Thyroid gland (tissue), 4 donors: Measurements from ENCODE around the gene DOK6. TPM values are rescaled to one million over a fixed set of nuclear protein-coding genes. Genes with fewer than 3 reads are reported as not detected.

Source experiments
- DNase-seq, 2 donors: peaks; one replicate each; pipeline ENCODE4 v3.0.0-alpha.2; 2019
- H3K27ac ChIP-seq, 3 donors: fragments of 200-600 bp; sonication (generic); 1 replicate in 2 of 3; 2 replicates in 1 of 3; pipeline ENCODE4 v1.5.1; 2016 to 2019; ENCODE audit warnings: mild to moderate bottlenecking in 1 of 3, moderate library complexity in 1 of 3
- H3K27me3 ChIP-seq: fragments of 200-600 bp; sonication (generic); one replicate; pipeline ENCODE4 v1.5.1; 2019
- H3K36me3 ChIP-seq, 2 donors: fragments of 200-600 bp; sonication (generic); one replicate each; pipeline ENCODE4 v1.5.1; 2016 to 2019
- H3K4me1 ChIP-seq, 2 donors: fragments of 200-600 bp; sonication (generic); one replicate each; pipeline ENCODE4 v1.5.1; 2017 to 2019
- H3K4me3 ChIP-seq, 3 donors: fragments of 200-600 bp; sonication (generic); replicated peaks in 1 of 3; 1 replicate in 2 of 3; 2 replicates in 1 of 3; pipeline ENCODE4 v1.5.1; 2016; ENCODE audit warnings: mild to moderate bottlenecking in 1 of 3
- H3K9me3 ChIP-seq: fragments of 200-600 bp; sonication (generic); one replicate; pipeline ENCODE4 v1.5.1; 2017
- POLR2A ChIP-seq, 2 donors: fragments of 450-650 bp; IDR thresholded peaks; one replicate each; pipeline ENCODE4 v1.6.1; 2017; ENCODE audit warnings: antibody characterized with exemption in 2 of 2, mild to moderate bottlenecking in 2 of 2, moderate library complexity in 1 of 2
- WGBS, 2 donors: methylation state at CpG; one replicate each; pipeline ENCODE4 v1.1.5; 2017; 5-methylcytosine and 5-hydroxymethylcytosine counted together
- intact Hi-C: fragments of 100-400 bp; cut with DNase I; formaldehyde crosslinking; loops from one replicate; pipeline ENCODE4 v1.15.1; 2023
- total RNA-seq, 4 donors: library from RNA; depleted of rRNA; stranded (reverse); fragments of >200 nt; gene quantifications; one replicate each; pipeline ENCODE4 v1.2.3, GENCODE V29; 2016
- TF ChIP-seq, protein P1 (sequence below), 6 experiments: fragments of 200-600 bp in 3 of 6; fragments of 450-650 bp in 3 of 6; sonication (generic) in 3 of 6; IDR thresholded peaks; one replicate each; pipeline ENCODE4 v1.5.1; 2016 to 2019; ENCODE audit warnings: antibody characterized with exemption in 6 of 6, mild to moderate bottlenecking in 2 of 6, inconsistent platforms in 1 of 6, moderate library complexity in 1 of 6

The DOK6 gene
- total RNA-seq, 4 donors from 2014 or later = 0.94 to 3.1 (median 2.5) TPM

GRCh38 chr18:69617408-69617807 is 216.7 kb downstream of the DOK6 start:
- TF ChIP-seq, protein P1, sequence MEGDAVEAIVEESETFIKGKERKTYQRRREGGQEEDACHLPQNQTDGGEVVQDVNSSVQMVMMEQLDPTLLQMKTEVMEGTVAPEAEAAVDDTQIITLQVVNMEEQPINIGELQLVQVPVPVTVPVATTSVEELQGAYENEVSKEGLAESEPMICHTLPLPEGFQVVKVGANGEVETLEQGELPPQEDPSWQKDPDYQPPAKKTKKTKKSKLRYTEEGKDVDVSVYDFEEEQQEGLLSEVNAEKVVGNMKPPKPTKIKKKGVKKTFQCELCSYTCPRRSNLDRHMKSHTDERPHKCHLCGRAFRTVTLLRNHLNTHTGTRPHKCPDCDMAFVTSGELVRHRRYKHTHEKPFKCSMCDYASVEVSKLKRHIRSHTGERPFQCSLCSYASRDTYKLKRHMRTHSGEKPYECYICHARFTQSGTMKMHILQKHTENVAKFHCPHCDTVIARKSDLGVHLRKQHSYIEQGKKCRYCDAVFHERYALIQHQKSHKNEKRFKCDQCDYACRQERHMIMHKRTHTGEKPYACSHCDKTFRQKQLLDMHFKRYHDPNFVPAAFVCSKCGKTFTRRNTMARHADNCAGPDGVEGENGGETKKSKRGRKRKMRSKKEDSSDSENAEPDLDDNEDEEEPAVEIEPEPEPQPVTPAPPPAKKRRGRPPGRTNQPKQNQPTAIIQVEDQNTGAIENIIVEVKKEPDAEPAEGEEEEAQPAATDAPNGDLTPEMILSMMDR (IDR thresholded peaks at IDR 0.05) = no peak
- no peak for TF ChIP-seq POLR2A (IDR thresholded peaks at IDR 0.05)
- no peak overlapping the region for H3K27ac ChIP-seq
- no peaks in the 10 kb centered on the region for H3K36me3 ChIP-seq
- no peaks in the 10 kb centered on the region for H3K9me3 ChIP-seq
- no peak overlapping the region for H3K4me3 ChIP-seq
- H3K4me1 ChIP-seq = no peaks in the 10 kb centered on the region
- no peak for DNase-seq
- WGBS, 2 donors = 90 to 99% methylated on average over 4 of the region's 4 CpGs
- H3K27me3 ChIP-seq = no peaks in the 10 kb centered on the region
- intact Hi-C loops = no loop called here

DNA sequence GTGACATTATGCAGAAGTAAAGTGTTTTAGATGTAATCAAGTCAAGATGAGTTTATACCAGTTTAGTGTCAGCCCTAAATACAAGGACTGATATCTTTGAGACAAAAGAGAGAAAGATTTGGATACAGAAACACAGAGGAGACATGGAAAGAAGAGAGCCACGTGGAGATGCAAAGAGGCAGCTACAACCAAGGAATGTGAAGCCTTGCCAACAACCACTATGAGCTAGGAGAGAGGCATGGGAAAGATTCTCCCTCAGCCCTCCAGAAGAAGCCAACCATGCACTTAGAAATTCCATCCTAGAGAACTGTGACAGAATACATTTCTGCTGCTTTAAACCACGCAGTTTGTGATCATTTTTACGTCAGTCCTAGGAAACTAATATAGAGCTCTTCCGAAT is 217.2 kb downstream of the DOK6 start:
- H3K4me1 ChIP-seq = no peaks in the 10 kb centered on the region
- intact Hi-C loops = no loop called here
- WGBS, 2 donors = 45 to 54% methylated on average over 4 of the region's 4 CpGs
- no peak for TF ChIP-seq POLR2A (IDR thresholded peaks at IDR 0.05)
- TF ChIP-seq, protein P1 (IDR thresholded peaks at IDR 0.05) = no peak
- no peak overlapping the region for H3K27ac ChIP-seq
- no peaks in the 10 kb centered on the region for H3K9me3 ChIP-seq
- no peaks in the 10 kb centered on the region for H3K27me3 ChIP-seq
- peak; percentile 24 to 39 for DNase-seq
- no peak overlapping the region for H3K4me3 ChIP-seq
- H3K36me3 ChIP-seq = no peaks in the 10 kb centered on the region

DNA sequence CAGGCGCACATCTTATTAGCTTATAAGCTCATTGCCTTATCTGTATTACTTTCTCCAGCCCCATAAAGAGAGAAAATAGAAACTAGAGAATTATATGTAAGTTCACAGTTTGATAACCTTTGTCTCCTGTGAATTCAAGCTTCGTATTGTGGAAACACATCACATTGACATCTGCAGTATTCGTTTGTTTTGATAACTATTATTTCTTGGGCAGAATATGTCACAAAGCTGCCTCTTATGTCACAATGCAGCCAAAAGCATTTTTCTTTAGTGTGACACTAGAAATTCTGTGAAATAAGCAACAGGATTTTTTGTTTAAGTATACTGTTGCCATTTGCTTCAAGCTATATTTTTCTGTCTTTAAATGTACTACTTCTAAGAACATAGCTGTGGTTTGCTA is 221.5 kb downstream of the DOK6 start:
- DNase-seq = no peak
- H3K27ac ChIP-seq = no peak overlapping the region
- H3K27me3 ChIP-seq = no peaks in the 10 kb centered on the region
- no peaks in the 10 kb centered on the region for H3K36me3 ChIP-seq
- no peak for TF ChIP-seq POLR2A (IDR thresholded peaks at IDR 0.05)
- TF ChIP-seq, protein P1 (IDR thresholded peaks at IDR 0.05) = no peak
- H3K4me3 ChIP-seq = no peak overlapping the region
- 50 to 52% methylated on average over 3 of the region's 3 CpGs for WGBS, 2 donors
- H3K9me3 ChIP-seq = no peaks in the 10 kb centered on the region
- intact Hi-C loops = no loop called here
- H3K4me1 ChIP-seq = peaks cover 0 to 5% of the 10 kb centered on the region in 2 donors

GRCh38 chr18:69622961-69623360 is 222.3 kb downstream of the DOK6 start:
- H3K4me1 ChIP-seq = peaks cover 0 to 5% of the 10 kb centered on the region in 2 donors
- no peaks in the 10 kb centered on the region for H3K27me3 ChIP-seq
- H3K36me3 ChIP-seq = no peaks in the 10 kb centered on the region
- TF ChIP-seq, protein P1 (IDR thresholded peaks at IDR 0.05) = no peak
- TF ChIP-seq POLR2A (IDR thresholded peaks at IDR 0.05) = no peak
- DNase-seq = no peak
- no peaks in the 10 kb centered on the region for H3K9me3 ChIP-seq
- no peak overlapping the region for H3K4me3 ChIP-seq
- WGBS, 2 donors = 94 to 100% methylated on average over 1 of the region's 1 CpG
- intact Hi-C loops = no loop called here
- no peak overlapping the region for H3K27ac ChIP-seq

- WGBS, 2 donors = 94 to 96% methylated on average over 3 of the region's 3 CpGs
- Histone ChIP-seq H3K27me3 (no peaks in the 10 kb centered on the region), H3K9me3 (no peaks in the 10 kb centered on the region), H3K36me3 (no peaks in the 10 kb centered on the region), H3K27ac (peak overlapping the region in 1 of 3 donors; percentile 1), H3K4me3 (no peak overlapping the region), H3K4me1 (peaks cover 0 to 5% of the 10 kb centered on the region in 2 donors)
- no peak for DNase-seq
- TF ChIP-seq, protein P1 (IDR thresholded peaks at IDR 0.05) = no peak
- no peak for TF ChIP-seq POLR2A (IDR thresholded peaks at IDR 0.05)
- intact Hi-C loops = no loop called here
Measured at GRCh38 chr18:69626171-69626570, 225.5 kb downstream of the DOK6 start.
